ENCODE data around the gene SPATA13.

Gene SPATA13

GRCh38 chr13:24141333-24141910, 19.1 kb upstream of the SPATA13 start:
- no peak for DNase-seq (ENCODE audit: low read depth in 2 of 2, low spot score in 1 of 2)

GRCh38 chr13:24142453-24142852, 18.1 kb upstream of the SPATA13 start:
- no peak for DNase-seq (ENCODE audit: low read depth in 2 of 2, low spot score in 1 of 2)

- no peak for DNase-seq (ENCODE audit: low read depth in 2 of 2, low spot score in 1 of 2)
Measured at GRCh38 chr13:24142886-24143285, 17.6 kb upstream of the SPATA13 start.

GRCh38 chr13:24145240-24145639, 15.3 kb upstream of the SPATA13 start:
- DNase-seq (ENCODE audit: low read depth in 2 of 2, low spot score in 1 of 2) = no peak

DNA sequence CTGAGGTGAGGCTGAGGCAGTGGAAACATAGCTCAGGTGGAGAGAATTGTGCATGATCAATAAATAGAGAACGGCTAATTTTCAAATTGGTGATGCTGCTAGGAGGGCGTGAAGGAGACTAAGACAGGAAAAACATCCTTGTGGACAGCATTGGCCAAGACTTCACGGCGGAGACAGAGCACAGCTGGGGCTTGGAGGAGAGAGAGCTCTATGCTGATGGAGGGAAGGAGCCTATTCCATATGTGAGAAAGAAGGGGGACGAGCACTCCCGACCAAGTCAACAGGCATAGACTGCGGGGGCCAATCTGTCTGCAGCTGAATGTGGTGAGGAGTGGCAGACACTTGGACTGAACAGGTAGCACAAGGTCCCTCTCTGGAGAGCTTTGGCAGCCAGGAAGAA, 14.8 kb upstream of the SPATA13 start:
- DNase-seq (ENCODE audit: low read depth in 2 of 2, low spot score in 1 of 2) = no peak

DNA sequence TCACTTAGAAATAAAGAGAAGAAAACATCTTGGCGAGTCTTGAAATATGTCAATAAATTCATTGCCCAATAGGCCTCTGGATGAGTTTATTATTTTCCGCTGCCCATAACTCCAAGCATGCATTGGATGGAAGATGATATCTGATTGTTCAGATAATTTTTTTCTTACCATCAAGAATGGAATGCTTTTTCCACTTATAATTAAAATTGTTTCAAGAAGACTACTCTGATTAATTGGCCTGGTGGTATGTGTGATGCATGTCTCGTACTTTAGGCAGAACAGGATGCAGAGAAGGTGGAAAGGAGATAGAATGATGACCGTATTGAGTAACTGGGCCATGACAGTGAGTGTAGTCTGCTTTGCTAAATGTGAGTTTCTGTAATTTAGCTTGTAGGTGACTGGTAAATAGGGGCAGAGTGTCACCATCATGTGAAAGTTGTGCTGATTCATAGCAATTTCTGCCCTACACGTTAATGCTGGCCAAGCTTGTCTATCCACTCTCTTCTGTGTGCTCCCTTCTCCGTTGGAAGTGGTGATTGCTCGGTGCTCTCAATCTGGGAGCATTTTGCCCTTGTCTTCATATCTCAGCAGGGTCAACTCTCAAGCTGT, 13.5 kb upstream of the SPATA13 start:
- DNase-seq (ENCODE audit: low read depth in 2 of 2, low spot score in 1 of 2) = no peak

GRCh38 chr13:24147570-24147963, 13.0 kb upstream of the SPATA13 start:
- DNase-seq (ENCODE audit: low read depth in 2 of 2, low spot score in 1 of 2) = no peak

- no peak for DNase-seq (ENCODE audit: low read depth in 2 of 2, low spot score in 1 of 2)
Measured at GRCh38 chr13:24148414-24149235, 11.9 kb upstream of the SPATA13 start.

DNA sequence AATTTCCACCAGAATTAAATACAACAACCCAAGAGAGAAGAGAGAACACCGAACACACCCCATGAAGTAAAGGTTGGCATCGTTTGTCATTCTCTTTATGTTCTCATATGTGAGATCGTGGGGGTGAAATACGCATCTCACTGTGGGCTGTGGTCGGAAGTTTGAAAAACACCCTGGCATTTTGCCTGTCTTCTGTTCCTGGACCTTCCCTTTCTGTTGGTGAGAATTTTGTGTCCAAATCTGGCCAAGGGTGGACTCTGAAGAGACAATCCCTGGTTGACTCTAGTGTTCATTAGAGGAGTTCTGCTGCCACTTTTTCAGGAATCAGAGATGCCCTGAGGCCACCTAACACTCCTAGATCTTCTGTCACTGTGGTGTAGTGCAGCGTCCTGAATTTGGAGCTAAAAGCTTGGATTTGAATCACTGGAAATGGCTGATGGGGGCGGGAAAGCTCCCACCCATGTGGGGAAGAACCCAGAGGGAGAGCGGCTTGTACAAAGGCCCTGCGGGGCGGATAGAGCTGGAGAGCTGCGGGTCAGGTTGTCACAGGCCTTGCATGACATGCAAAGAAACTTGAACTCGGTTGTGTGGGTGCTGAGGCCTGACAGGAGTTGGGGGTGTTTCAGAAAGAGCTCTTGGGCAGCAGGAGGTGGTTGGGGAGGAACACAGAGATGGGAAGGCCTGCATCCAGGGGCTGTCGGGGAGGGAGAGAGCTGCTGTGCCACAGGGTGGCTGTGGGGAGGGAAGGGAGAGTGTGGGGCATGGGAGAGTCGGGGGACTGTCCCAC, 11.1 kb upstream of the SPATA13 start:
- no peak for DNase-seq (ENCODE audit: low read depth in 2 of 2, low spot score in 1 of 2)

- no peak for DNase-seq (ENCODE audit: low read depth in 2 of 2, low spot score in 1 of 2)
Measured at GRCh38 chr13:24150572-24150971, 9.9 kb upstream of the SPATA13 start.

DNA sequence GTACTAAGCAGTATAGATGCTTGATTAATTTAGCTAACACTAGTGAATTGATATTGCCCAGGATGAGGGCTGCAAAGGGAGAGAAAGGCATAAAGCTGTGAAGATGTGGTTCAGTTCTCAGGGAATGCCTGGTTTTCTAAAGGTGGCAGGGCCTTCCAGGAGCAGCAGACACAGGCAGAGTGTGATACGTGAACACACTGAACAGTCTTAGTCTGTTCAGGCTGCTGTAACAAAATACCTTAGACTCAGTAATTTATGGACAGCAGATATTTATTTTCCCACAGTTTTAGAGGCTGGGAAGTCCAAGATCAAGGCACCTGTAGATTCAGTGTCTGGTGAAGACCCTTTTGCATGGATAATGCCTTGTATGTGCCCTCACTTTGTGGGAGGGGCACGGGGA, 8.7 kb upstream of the SPATA13 start:
- DNase-seq (ENCODE audit: low read depth in 2 of 2, low spot score in 1 of 2) = no peak

GRCh38 chr13:24152292-24153214, 8.0 kb upstream of the SPATA13 start:
- DNase-seq (ENCODE audit: low read depth in 2 of 2, low spot score in 1 of 2) = no peak

DNA sequence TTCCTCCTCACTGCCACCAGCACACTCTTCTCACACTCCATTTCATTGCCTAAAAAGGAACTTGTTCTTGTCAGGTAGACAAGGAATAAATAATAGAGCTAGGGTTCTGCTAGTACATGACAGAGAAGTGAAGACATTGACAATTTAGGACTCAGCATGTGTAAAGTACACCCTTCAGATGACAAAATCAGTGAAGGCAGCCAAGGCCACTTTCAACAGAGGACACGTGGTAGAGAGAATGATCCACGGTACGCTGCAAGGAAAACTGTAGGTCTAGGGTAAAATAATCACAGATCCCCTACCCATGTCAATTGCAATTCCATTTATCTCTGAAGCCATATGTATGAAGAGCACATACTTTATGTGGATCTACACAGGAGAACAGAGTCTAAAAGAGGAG, 7.2 kb upstream of the SPATA13 start:
- DNase-seq (ENCODE audit: low read depth in 2 of 2, low spot score in 1 of 2) = no peak

DNA sequence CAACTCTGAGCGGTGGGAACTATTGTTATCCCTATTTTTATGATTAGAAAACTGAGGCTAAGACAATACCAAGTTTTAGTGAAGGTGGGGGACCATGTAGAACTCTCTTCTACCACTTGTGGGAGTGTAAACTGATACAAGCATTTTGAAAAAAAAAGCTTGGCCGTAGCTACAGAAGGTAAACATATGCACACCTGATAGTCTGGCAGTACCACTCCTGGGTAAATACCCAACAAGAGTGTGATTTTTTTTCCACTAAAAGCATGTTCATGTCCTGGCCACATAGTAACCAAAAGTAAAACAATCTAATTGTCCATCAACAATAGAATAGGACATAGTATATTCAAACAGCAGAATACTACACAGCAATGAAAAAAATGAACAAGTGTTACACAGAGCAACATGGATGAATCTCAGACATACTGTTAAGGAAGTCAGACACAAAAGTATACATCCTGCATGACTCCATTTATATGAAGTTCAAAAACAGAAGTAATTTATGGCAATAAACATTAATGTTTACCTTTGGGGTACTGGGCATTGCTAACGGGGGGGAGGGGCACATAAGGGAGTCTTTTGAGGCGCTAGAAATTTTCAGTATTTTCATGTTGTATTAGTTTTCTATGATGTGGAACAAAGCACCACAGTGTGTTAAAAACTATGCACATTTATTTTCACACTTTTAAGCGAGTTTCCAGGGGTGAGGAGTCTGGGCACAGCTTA, 6.4 kb upstream of the SPATA13 start:
- DNase-seq (ENCODE audit: low read depth in 2 of 2, low spot score in 1 of 2) = no peak

DNA sequence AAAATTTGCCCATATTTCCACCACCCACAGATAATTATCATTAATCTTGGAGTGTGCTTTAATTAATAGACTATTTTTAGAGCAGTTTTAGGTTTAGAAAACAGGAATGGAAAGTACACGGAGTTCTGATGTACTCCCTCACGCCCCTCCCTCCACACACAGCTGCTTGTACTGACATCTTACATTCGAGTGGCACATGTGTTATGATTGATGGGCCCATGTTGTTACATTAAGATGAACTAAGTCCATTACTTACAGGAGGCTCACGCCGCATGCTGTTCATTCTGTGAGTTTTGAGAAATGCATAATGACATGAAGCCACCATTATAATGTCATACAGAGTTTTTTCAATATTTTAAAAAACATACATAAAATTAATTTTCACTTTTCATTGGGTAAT, 1.2 kb upstream of the SPATA13 start:
- no peak for DNase-seq (ENCODE audit: low read depth in 2 of 2, low spot score in 1 of 2)

DNA sequence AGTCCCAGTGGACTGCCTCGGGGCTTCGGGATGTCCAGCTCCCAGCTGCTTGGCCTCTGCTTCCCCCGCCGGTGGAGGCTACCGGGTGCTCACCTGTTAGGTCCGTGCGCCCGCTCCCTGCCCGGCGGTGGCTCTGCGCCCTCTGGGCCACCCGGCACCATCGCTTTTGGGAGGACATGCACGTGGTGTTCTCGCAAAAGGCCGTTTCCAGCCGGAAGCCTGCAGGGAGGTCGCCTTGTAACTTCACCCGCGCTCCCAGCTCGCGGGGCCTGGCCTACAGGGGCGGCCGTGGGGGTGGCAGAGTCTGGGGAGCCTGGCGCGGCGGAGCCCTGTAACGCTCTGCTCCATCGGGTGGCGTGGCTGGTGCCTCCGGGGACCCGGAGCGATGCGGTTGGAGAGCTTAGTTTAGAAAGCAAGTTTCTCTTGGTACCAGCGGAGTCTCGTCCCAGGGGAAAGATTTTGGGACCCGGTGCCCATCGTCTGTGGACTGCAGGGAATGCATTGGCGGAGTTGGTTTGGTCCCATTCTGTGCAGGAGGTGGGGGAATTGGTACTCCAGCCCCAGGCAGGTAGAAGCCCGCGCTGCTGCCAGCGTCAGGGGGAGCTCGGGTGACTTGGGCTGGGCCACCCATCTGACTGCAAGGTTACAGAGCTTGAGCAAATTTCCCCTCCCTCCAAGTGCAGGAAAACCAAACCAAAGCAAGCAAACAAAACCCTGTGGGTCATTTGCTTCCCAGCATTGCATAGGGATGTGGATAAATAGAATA, 673 bp downstream of the SPATA13 start:
- DNase-seq (ENCODE audit: low read depth in 2 of 2, low spot score in 1 of 2) = peak; percentile 9 to 18

DNA sequence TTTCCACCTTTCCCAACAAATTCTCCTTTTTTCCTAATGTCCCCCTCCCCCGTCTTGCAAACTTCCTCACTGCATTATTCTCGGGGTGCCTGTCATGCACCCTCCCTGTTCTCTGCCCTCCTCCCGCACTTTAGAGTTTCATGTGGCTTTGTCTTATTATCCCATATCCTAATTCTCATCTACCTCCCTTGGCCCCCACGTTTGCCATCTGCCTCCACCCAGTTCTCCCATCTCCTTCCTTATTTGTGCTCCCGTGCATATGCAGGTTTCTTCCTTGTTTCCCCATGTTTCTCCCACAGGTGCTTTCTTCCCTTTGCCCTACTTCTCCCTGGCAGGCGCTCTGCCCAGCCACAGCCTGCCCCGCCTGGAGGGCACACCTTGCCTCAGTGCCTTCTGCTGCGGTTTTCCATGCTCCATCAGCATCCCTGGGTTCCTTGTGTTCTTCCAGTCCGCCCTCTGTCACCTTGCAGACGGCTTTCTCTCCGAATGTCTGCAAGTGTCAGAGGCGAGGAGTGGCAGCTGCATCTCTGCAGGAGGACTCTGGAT, 1.5 kb downstream of the SPATA13 start:
- no peak for DNase-seq (ENCODE audit: low read depth in 2 of 2, low spot score in 1 of 2)

DNA sequence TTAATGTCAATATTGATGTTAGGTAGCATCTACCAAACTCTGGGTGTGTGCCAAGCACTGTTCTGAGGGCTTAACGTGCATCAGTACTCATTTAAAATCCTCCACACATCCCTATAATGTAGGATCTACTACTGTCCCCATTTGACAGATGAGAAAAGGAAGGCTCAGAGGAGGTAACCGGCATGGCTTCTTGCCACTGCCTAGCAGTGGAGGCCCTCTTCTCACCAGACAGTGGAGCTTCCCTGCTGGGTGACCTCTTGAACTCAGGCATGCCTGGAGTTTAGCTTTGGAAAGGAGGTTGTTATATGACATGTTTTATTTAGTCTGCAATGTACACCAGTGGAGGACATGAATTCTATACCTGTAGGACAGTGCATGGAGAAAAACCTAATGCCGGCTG, 2.1 kb downstream of the SPATA13 start:
- DNase-seq (ENCODE audit: low read depth in 2 of 2, low spot score in 1 of 2) = no peak

GRCh38 chr13:24165746-24166145, 5.2 kb downstream of the SPATA13 start:
- DNase-seq (ENCODE audit: low read depth in 2 of 2, low spot score in 1 of 2) = no peak

Measured in stimulated activated CD8-positive, alpha-beta memory T cell treated with anti-CD3 and anti-CD28 coated beads, Interleukin-4, amount 100 ng/mL, for 1 hour (primary cell).